DOHH2 (cell line): Measurements from ENCODE around the gene SLC12A3.

Experiments used
- H3F3A ChIP-seq: fragments of 200-600 bp; sonication (generic), shearing (Covaris generic); 2 replicates; pipeline ENCODE4 v1.6.0; 2016; ENCODE audit warnings: antibody characterized with exemption, mild to moderate bottlenecking; ENCODE audit not compliant: control insufficient read depth, insufficient read depth
- H3K27ac ChIP-seq: fragments of 200-600 bp; sonication (generic); 2 replicates; pipeline ENCODE4 v1.5.1; 2014; ENCODE audit warnings: low read depth, mild to moderate bottlenecking, low read length, moderate library complexity
- H3K27me3 ChIP-seq: fragments of 200-600 bp; sonication (generic); 2 replicates; pipeline ENCODE4 v1.6.1; 2014; ENCODE audit warnings: mild to moderate bottlenecking, low read length, mixed read lengths; ENCODE audit not compliant: control insufficient read depth
- H3K36me3 ChIP-seq: fragments of 200-600 bp; sonication (generic); 2 replicates; pipeline ENCODE4 v1.6.1; 2014; ENCODE audit warnings: mild to moderate bottlenecking, low read length, moderate library complexity, mixed read lengths; ENCODE audit not compliant: control insufficient read depth
- H3K4me1 ChIP-seq: fragments of 200-600 bp; sonication (generic); 2 replicates; pipeline ENCODE4 v1.6.1; 2014; ENCODE audit warnings: mild to moderate bottlenecking, low read length, mixed read lengths; ENCODE audit not compliant: control insufficient read depth
- H3K4me2 ChIP-seq: fragments of 200-600 bp; sonication (generic); 2 replicates; pipeline ENCODE4 v1.6.0; 2014; ENCODE audit warnings: mild to moderate bottlenecking, low read length, moderate library complexity
- H3K4me3 ChIP-seq: fragments of 200-600 bp; sonication (generic); 2 replicates; pipeline ENCODE4 v1.5.1; 2014; ENCODE audit warnings: mild to moderate bottlenecking, low read length, mixed read lengths
- H3K79me2 ChIP-seq: fragments of 200-600 bp; sonication (generic); 2 replicates; pipeline ENCODE4 v1.6.1; 2014; ENCODE audit warnings: mild to moderate bottlenecking, low read length, mixed read lengths; ENCODE audit not compliant: control insufficient read depth
- H3K9me2 ChIP-seq: fragments of 200-600 bp; sonication (generic); replicated peaks from 2 replicates; pipeline ENCODE4 v1.6.1; 2014; ENCODE audit warnings: mild to moderate bottlenecking, low read length, mixed read lengths; ENCODE audit not compliant: control insufficient read depth
- H3K9me3 ChIP-seq: fragments of 200-600 bp; sonication (generic); 2 replicates; pipeline ENCODE4 v1.6.1; 2014; ENCODE audit warnings: antibody characterized with exemption, low read length, mixed read lengths; ENCODE audit not compliant: control insufficient read depth, insufficient read depth
- H4K20me1 ChIP-seq: fragments of 200-600 bp; sonication (generic); 2 replicates; pipeline ENCODE4 v1.6.0; 2014; ENCODE audit warnings: low read depth, mild to moderate bottlenecking, antibody characterized with exemption, low read length, moderate library complexity; ENCODE audit not compliant: control insufficient read depth, insufficient read depth
- CTCF ChIP-seq: fragments of 200-600 bp; sonication (generic); IDR thresholded peaks from one replicate; pipeline ENCODE4 v1.5.1; 2014; ENCODE audit warnings: antibody characterized with exemption, mild to moderate bottlenecking, low read depth, low read length; ENCODE audit not compliant: poor library complexity, severe bottlenecking
- EZH2phosphoT487 ChIP-seq: fragments of 200-600 bp; sonication (generic); IDR thresholded peaks from 2 replicates; pipeline ENCODE4 v1.6.1; 2017; ENCODE audit warnings: borderline replicate concordance, mild to moderate bottlenecking, antibody characterized with exemption, low read length, moderate library complexity, mixed read lengths

SLC12A3 gene

GRCh38 chr16:56847173-56847910 is 17.7 kb upstream of the SLC12A3 start:
- TF ChIP-seq EZH2phosphoT487 (no peak), CTCF (no peak)
- Histone ChIP-seq H3K4me3 (no peak overlapping the region), H3K9me2 (no peaks in the 10 kb centered on the region), H3K79me2 (no peaks in the 10 kb centered on the region), H3K4me2 (no peak overlapping the region), H4K20me1 (no peaks in the 10 kb centered on the region), H3K9me3 (no peaks in the 10 kb centered on the region), H3K4me1 (peaks cover 19% of the 10 kb centered on the region), H3F3A (0 out of 2 replicates have a peak, but pooled peaks cover 7% of the 10 kb centered on the region), H3K27me3 (no peaks in the 10 kb centered on the region), H3K36me3 (peaks cover 26% of the 10 kb centered on the region), H3K27ac (no peak overlapping the region)

- Histone ChIP-seq H3F3A (0 out of 2 replicates have a peak, but pooled peaks cover 7% of the 10 kb centered on the region), H3K27me3 (no peaks in the 10 kb centered on the region), H3K79me2 (no peaks in the 10 kb centered on the region), H3K36me3 (peaks cover 17% of the 10 kb centered on the region), H3K9me3 (no peaks in the 10 kb centered on the region), H3K4me2 (no peak overlapping the region), H3K4me3 (no peak overlapping the region), H3K4me1 (peaks cover 19% of the 10 kb centered on the region), H3K9me2 (no peaks in the 10 kb centered on the region), H4K20me1 (no peaks in the 10 kb centered on the region), H3K27ac (no peak overlapping the region)
- TF ChIP-seq EZH2phosphoT487 (no peak), CTCF (no peak)
These were observed 16.7 kb upstream of the SLC12A3 start for GRCh38 chr16:56848029-56848936.

GRCh38 chr16:56848955-56849689 is 15.9 kb upstream of the SLC12A3 start:
- no peaks in the 10 kb centered on the region for H4K20me1 ChIP-seq
- H3K27ac ChIP-seq = no peak overlapping the region
- H3K36me3 ChIP-seq = peaks cover 11% of the 10 kb centered on the region
- no peaks in the 10 kb centered on the region for H3K9me3 ChIP-seq
- H3F3A ChIP-seq = 0 out of 2 replicates have a peak, but pooled peaks cover 7% of the 10 kb centered on the region
- H3K9me2 ChIP-seq = no peaks in the 10 kb centered on the region
- TF ChIP-seq CTCF (no peak), EZH2phosphoT487 (no peak)
- H3K4me2 ChIP-seq = no peak overlapping the region
- H3K27me3 ChIP-seq = no peaks in the 10 kb centered on the region
- H3K79me2 ChIP-seq = no peaks in the 10 kb centered on the region
- no peak overlapping the region for H3K4me3 ChIP-seq
- peaks cover 19% of the 10 kb centered on the region for H3K4me1 ChIP-seq
